Activated T-helper 9 cell treated with anti-CD3 and anti-CD28 coated beads, Interleukin-2, amount 50 U/mL, for 16 hours (primary cell): Measurements from ENCODE around the gene GTPBP2.
"Not testable (repeated sequence)": the region's sequence is repeated elsewhere in the genome, so short reads cannot be mapped to it uniquely, and the experiment has no call there.

ENCODE experiments used
- DNase-seq: peaks from one replicate; pipeline ENCODE4 v3.0.0-alpha.2; 2020; ENCODE audit warnings: low read depth

Gene GTPBP2

DNA sequence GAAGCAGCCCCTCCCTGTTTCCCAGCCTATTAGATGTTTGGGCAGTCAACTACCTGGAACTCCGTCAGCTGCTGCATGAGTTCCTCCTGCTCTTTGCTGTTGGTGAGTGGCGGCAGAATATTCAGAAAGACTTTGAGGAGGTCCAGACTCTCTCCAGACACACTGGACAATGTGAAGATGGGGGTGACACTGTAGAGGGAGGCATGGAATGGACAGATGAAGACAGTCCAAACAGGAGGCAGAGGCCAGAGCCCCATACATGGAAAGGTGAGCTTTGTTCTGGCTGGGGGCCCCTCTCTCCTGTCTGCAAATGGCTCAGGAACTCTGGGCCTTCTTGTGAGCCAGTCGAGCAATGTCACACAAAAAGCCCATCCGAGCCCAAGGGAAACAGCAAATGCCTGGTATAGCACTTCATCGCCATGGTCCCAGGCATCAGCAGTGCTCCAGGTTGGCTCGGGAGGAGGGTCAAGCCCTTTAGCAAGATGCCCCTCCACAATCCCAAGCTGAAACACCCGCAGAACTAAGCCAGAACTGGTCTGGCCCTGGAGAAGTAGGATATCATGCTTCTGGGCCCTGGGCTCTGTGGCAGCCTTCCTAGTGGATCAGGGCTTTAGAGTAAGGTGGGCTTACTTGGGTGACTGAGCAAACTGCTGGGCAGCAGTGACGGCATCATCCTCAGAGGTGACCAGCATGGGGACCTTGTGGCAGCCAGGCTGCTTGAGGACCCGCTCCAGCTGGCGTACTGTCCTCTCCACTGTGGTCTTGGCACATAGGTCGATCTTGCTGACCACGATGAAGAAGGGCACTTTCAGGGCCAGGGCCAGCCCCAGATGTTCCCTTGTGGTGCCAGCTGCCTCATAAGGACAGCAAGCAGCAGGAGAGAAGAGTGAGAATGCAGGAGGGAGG is 4.9 kb downstream of the GTPBP2 start:
- no peak for DNase-seq

DNA sequence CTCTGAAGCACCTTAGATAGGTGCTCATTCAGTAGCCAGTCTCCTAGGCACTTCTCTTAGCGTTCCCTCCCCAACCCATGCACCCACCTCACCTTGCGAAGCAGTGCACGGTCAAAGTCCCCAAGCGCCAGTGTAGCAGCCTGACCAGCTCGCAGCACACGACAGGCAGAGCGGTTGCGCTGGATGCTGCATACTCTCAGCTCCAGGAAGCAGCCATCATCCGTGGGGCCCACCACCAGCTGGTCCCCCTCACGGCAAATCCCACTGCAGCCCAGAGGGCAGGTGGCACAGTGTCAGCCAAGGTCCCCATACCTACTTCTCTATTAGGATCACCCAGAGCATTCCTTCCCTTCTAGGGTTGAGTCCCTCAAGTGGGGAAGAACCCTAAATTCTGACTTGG is 6.5 kb downstream of the GTPBP2 start:
- no peak for DNase-seq

DNA sequence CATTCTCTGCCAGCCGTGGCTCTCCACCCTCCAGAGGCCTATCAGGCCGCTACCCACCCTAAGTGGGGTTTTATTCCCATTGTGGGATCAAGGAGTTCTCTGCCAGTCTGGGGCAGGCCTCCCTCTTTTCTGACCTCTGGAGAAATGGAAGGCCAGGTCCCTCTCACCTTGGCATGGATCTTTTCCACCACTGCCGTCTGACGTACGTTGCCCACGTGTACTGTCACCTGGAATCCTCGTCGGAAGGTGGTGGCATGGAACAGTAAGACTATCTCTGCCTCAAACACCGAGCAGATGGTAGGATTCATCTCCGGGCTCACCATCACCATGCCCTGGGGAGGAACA is 7.3 kb downstream of the GTPBP2 start:
- no peak for DNase-seq

DNA sequence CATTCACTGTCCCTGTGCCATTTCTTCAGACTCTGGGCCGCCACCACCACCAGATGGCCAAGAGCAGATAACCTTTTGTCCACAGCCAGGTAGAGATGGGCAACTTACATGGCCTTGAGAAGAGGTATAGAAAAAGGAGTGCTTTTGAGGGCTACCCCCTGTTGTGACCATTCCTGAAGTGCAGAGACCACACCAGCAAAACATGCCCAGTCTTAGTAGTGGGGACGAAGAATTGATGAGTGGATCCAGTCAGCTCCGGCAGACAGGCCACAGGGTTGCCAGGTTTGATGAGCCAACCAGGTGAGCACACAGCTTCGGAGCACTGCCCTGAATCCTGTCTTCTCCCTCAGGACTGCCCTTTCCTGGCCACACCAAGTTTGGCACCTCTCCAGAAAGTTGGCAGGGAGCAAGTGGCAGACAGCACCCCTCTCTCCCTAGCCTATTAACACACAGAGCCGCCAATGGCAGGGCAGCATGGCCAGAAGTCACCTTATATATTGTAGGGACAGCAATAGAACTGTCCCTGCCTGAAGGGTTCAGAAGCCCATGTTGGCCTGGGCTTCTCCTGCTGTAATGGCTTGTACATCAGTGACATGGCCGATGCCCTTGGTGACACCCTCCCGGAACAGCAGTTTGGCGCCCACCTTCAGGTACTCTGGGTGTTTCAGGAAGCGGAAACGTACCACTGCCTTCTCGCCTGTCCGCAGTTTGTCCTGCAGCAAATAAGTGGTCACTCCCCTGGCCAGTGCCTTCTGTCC is 7.8 kb downstream of the GTPBP2 start:
- no peak for DNase-seq

DNA sequence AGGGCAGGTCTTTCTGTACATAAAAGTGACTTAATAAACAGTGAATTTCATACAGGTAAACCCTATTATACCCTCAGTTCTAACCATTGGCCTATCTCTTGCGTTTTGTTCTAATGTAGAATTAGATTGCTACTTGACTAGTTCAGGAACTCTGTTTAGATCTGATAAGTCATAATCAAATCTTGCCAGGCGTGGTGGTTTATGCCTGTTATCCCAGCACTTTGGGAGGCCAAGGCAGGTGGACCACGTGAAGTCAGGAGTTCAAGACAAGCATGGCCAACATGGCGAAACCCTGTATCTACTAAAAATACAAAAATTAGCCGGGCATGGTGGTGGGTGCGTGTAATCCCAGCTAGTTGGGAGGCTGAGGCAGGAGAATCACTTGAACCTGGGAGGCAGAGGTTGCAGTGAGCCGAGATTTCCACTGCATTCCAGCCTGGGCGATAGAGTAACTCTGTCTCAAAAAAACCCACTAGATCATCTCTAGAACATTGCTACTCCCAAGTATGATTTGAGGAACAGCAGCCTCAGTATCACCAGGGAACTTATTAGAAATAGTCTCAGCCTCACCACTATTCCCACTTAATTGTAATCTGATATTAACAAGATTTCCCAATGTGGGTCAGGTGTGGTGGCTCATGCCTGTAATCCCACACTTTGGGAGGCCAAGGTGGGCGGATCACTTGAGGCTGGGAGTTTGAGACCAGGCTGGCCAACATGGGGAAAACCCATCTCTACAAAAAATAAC is 12.2 kb downstream of the GTPBP2 start:
- no peak for DNase-seq

DNA sequence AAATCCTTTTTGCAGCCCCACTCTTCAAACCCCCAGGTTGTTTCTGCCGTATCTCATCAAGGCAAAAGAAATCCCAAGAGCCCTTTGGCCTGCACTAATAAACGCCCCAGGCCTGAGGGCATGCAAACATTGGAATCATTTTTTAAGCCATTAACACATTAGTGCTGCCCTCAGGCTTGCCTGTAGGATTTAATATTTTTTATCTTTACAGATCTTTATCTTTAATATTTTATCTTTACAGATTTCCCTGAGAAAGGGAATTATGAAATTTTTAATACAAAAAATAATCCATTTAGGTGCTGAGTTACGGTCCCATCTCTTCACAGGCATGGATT is 14.7 kb downstream of the GTPBP2 start:
- no peak for DNase-seq

DNA sequence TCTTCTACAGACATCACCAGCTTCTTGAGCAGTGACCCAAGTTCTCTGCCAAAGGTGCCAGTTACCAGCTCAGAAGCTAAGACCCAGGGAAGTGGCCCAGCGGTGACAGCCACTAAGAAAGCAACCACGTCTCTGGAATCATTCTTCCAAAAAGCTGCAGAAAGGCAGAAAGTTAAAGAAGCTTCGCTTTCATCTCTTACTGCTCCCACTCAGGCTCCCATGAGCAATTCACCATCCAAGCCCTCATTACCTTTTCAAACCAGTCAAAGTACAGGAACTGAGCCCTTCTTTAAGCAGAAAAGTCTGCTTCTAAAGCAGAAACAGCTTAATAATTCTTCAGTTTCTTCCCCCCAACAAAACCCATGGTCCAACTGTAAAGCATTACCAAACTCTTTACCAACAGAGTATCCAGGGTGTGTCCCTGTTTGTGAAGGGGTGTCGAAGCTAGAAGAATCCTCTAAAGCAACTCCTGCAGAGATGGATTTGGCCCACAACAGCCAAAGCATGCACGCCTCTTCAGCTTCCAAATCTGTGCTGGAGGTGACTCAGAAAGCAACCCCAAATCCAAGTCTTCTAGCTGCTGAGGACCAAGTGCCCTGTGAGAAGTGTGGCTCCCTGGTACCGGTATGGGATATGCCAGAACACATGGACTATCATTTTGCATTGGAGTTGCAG is 15.2 kb downstream of the GTPBP2 start:
- DNase-seq = no peak

DNA sequence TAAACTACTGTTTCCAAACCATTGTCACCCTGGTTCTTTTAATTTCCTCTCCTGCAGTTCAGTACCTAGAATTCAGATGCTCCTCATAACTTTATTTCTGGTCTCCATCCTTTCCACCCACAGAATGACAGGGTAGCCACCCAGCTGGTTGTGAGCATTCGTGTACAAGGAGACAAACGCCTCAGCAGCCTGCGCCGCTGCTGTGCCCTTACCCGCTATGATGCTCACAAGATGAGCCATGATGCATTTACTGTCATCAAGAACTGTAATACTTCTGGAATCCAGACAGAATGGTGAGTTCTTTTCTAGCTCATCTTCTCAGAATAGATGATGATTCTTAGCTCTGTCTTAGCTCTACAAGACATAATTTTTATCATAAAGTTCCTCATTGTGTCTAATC is 18.6 kb downstream of the GTPBP2 start:
- DNase-seq = no peak

DNA sequence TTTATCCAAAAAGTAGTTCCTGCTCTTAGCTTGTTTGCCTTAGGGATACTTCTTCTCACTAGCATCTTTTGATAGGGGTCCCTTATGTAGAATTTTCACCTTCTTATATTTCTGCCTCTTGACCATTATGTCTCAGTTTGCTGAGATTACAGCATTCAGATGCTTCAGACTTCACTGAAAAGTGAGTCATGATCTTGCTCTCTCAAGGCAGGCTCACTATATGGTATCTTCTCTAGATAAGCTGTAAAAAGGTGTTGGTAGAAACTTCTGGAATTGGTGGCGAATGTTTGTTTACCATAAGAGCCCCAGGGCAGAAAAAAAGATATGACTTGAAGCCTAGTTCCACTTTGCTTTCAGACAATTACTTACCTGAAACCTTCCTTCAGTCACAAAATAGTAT is 19.7 kb downstream of the GTPBP2 start:
- no peak for DNase-seq

DNA sequence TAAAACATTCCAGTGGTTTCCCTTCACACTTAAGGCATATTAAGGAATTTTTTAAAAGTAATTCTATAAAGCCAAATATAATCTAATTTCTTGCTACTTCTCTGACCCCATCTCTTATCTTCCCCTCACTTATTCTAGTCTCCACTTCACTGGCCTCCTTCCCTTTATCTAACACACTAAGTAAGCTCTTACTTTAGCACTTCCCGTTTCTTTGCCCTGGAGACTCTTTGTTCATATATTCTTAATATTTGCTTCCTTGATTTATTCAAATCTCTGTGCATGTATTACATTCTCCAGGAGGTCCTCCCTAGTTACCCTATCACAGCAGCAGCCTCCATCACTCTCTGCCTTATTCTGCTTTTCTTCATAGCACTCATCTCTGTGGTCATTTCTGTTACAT is 20.3 kb downstream of the GTPBP2 start:
- DNase-seq = no peak

DNA sequence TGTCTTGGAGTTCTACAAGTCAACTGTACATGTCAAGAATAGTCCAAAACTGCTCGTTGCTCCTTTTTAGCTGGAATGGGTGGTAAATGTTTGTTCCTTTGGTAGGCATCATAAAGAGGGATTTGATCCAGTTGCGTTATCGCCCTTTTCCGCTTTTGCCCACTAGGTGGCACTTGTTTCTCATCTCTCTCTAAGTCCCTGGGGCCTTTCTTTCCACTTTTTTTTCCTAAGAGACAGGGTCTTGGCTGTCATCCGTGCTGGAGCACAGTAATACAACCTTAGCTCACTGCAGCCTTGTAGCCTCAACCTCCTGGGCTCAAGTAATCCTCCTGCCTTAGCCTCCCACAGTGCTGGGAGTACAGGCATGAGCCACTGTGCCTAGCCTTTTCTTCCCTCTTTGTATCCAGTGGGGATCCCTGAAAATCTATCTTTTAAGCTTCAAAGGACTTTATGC is 20.7 kb downstream of the GTPBP2 start:
- DNase-seq = peak; percentile 27

DNA sequence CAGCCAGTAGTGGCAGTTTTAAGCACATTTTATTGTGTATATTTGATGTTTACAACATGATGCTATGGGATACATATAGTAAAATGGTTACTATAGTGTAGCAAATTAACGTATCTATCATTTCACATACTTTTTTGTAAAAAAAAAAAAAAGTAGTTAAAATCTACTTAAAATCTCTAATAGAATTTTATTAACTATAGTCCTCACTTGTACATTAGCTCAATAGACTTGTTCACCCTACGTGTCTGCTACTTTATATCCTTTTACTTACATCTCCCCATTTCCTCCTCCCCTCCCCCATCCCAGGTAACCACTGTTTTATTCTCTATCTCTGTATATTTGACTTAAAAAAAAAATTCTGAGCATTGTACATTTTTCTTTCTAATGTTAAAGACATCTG is 23.0 kb downstream of the GTPBP2 start:
- no peak for DNase-seq

DNA sequence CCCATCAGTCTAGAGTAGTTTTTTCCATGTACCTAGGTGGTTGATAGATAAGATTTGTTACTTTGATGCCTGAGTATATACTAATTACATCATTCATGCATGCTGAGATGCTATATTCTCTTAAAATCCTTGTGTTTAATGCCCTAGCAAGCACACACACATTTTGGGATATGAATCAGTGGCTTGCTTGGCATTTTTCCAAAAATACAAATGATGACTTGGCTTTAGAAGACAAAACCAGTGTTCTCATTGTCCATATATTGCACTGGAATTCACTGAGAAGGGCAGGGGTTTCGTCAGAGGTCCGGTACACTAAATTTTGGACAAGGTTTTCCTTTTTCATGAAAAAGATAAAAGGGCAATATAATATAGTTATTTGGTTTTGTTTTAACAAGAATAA is 24.9 kb downstream of the GTPBP2 start:
- no peak for DNase-seq

DNA sequence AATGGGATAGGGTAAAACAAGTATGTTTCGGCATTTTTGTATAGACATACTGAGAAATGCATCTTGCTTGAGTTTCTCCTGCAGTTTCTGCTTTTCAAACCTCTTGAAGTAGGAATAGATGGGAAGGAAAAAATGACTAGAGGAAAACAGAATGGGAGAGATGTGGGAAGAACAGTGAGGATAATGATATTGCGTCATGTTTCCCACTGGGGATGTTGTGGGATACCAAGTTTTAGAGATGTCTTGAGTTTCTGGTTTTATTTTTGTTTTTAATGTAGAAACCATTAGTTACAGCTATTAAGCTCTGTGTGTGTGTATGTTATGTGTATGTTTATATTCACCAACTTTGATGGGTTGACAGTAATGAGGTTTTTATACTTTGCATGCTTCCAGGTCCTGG is 28.5 kb downstream of the GTPBP2 start:
- DNase-seq = no peak

DNA sequence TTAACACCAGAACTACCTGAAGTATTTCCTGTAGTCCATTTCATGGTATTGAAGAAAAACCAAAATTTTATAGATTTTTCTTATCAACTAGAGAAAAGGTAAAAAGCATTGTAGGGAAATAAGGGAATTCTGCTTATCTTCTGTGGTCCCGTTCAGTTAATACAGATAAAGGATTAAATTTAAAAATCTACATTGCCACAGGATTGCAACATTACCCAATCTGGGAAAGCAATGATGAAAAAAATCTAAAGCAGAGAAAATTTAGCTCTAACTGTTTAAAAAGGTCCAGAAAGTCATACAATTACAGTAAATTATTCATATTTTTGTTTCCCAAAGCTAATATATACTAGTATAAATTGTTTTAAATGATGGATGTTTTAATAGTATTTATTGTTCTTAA is 35.1 kb downstream of the GTPBP2 start:
- DNase-seq = no peak

DNA sequence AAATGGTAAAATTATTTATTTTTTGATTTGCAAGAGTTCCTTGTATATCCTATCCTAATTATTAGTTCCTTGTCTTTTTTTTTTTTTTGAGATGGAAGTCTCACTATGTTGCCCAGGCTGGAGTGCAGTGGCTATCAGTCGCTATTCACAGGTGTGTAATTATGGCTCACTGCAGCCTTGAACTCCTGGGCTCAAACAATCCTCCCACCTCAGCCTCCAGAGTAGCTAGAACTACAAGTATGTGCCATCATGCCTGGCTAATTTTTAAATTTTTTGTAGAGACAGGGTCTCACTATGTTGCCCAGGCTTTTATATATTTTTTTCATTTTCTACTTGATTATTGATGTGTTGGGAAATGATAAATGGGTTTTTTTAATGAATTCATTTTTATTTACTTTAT is 39.5 kb downstream of the GTPBP2 start:
- DNase-seq = not testable (repeated sequence)

DNA sequence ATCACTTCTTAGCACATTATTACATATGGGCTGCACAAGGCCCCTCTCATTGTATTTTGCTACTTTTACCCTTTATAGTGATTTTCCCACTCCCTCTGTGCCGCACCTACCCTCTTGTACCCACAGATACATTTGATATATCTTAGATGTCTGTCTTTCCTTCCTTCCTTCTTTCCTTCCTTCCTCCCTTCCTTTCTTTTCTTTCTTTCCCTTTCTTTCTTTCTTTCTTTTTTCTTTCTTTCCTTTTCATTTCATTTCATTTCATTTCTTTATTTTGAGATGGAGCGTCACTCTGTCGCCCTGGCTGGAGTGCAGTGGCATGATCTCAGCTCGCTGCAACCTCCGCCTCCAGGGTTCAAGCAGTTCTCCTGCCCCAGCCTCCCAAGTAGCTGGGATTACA is 40.9 kb downstream of the GTPBP2 start:
- DNase-seq = no peak

DNA sequence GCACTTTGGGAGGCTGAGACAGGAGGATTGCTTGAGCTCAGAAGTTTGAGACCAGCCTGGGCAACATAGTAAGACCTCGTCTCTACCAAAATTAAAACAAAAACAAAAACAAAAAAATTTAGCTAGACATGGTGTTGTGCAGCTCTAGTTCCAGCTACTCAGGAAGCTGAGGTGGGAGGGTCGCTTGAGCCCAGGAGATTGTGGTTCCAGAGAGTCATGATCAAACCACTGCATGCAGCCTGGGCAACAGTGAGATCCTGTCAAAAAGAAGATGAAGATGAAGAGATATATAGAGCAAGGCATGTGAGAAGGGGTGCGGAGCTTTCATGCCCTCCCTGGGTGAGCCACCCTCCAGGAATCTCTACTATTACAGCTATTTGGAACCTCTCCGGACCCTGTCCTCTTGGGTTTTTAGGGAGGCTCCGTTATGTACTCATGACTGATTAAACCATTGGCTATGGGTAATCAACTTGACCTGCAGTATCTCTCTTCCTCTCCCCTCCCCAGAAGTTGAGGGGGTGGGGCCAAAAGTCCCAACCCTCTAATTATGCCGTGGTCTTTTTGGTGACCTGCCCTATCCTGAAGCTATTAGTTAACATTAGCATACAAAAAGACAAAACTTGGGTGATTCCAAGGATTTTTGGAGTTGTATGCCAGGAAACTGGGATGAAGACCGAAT is 44.0 kb downstream of the GTPBP2 start:
- no peak for DNase-seq

DNA sequence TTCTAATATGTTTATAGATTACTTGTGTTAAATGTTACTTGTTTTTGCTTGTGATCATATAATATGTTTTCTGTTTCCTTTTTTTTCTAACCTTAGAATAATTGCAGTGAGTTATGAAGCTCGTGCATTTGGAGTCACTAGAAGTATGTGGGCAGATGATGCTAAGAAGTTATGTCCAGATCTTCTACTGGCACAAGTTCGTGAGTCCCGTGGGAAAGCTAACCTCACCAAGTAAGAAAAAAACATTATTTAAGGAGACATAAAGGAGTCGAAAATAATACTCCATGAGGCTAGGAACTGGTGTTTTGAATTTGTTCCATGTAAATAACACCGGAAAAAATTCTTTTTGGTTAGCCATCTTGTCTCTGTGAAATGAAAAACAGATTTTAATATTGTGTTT is 46.2 kb downstream of the GTPBP2 start:
- DNase-seq = no peak

DNA sequence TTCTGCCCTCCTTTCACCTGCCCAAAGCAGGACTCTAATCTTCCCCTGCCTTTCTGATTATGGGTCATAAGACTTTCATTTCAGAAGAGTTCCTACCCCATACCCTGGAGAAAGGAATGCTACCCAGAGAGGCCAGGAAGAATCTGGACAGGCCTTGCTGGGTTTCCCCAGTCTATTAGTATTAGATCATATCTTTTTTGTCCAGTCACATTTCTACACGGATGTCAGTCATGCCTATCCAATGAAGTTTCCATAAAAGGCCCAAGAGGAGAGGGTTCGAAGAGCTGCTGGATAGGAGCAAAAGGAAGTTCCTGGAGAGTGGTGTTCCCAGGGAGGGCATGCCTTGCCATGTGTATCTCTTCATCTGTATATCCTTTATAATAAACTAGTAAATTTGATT is 49.9 kb downstream of the GTPBP2 start:
- no peak for DNase-seq

DNA sequence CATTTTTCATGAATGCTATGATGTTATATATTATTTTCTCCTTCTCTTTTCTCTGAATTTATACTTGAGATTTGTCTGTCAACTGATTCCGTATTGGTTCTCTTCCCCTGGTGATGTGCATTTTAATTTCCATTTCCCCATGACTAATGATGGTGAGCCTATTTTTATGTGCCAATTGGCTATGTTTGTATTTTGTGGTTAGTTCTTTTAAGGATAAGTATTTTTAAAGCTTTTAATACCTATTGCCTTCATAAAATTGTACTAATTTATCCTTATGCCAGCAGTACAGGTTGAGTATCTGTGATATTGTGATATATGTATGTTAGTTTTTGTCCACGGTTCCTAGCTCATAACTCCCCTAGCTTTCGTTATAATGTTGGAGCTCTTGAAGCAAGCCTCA is 50.3 kb downstream of the GTPBP2 start:
- DNase-seq = no peak
